Suprapubic skin (tissue), 4 donors: Measurements from ENCODE around the gene PEX7.

Experiments
- POLR2A ChIP-seq, 2 donors: fragments of 450-650 bp; IDR thresholded peaks; one replicate each; pipeline ENCODE4 v1.6.1; 2017; ENCODE audit warnings: antibody characterized with exemption in 2 of 2, mild to moderate bottlenecking in 2 of 2, moderate library complexity in 2 of 2
- POLR2AphosphoS5 ChIP-seq, 3 donors: sonication (generic); formaldehyde crosslinking; IDR thresholded peaks; one replicate each; pipeline ENCODE4 v1.6.1; 2017; ENCODE audit warnings: antibody characterized with exemption in 3 of 3
- TF ChIP-seq, protein P1 (sequence below), 2 donors: fragments of 200-600 bp in 1 of 2; fragments of 450-650 bp in 1 of 2; sonication (generic) in 1 of 2; IDR thresholded peaks; one replicate each; pipeline ENCODE4 v1.5.1; 2016 to 2019; ENCODE audit warnings: antibody characterized with exemption in 2 of 2, mild to moderate bottlenecking in 1 of 2, moderate library complexity in 1 of 2

DNA sequence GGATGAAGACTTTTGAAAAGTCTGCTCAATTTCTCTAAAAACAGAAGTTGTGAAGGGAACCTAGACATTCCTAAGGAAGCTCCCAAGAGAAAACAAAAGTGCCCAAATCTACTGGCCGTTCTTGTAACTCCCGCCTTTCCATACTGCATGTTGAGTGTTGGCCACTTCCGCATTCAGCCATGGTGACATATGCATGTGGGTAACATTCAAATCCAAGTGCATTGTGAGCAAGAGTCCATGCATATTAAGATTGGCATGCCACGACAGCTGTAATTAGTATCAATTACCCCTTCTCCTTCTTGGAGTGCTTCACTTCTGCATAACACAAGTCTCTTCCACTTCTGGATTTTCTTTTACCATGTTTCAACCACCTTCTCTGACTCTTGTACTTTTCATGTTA lies 108.1 kb downstream of the PEX7 start:
- TF ChIP-seq, protein P1, sequence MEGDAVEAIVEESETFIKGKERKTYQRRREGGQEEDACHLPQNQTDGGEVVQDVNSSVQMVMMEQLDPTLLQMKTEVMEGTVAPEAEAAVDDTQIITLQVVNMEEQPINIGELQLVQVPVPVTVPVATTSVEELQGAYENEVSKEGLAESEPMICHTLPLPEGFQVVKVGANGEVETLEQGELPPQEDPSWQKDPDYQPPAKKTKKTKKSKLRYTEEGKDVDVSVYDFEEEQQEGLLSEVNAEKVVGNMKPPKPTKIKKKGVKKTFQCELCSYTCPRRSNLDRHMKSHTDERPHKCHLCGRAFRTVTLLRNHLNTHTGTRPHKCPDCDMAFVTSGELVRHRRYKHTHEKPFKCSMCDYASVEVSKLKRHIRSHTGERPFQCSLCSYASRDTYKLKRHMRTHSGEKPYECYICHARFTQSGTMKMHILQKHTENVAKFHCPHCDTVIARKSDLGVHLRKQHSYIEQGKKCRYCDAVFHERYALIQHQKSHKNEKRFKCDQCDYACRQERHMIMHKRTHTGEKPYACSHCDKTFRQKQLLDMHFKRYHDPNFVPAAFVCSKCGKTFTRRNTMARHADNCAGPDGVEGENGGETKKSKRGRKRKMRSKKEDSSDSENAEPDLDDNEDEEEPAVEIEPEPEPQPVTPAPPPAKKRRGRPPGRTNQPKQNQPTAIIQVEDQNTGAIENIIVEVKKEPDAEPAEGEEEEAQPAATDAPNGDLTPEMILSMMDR (IDR thresholded peaks at IDR 0.05): no peak
- TF ChIP-seq POLR2A (IDR thresholded peaks at IDR 0.05) (no peak), POLR2AphosphoS5 (IDR thresholded peaks at IDR 0.05) (no peak)
